Measurements from ENCODE around the gene GPS1.

GPS1 gene

DNA sequence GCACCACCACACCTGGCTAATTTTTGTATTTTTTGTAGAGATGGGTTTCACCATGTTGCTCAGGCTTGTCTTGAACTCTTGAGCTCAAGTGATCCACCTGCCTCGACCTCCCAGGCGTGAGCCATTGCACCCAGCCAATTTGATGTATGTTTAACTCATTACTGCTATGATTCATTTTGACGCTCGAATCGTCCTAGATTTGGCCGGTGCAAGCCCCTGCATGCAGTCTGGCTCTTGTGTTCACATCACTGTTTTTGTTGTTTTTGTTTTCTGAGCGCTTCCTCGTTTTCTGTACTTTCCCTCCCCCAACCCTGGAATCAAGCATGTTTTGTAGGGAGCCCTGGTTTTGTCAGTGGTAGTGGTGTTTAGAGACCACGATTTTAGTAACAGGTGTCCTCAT lies 21.7 kb downstream of the GPS1 start:
- TF ChIP-seq MYC (IDR thresholded peaks at IDR 0.05; ENCODE audit: low read depth, low read length): no peak
- TF ChIP-seq CTCF (IDR thresholded peaks at IDR 0.05; ENCODE audit: low read depth, low read length): no peak
- TF ChIP-seq POLR2A (IDR thresholded peaks at IDR 0.05; ENCODE audit: extremely low read depth, insufficient read length): no peak
- no peak for TF ChIP-seq MAX (IDR thresholded peaks at IDR 0.05; ENCODE audit: low read depth, low read length)
- no peak for DNase-seq (ENCODE audit: low read depth)
- no peak overlapping the region for H3K4me3 ChIP-seq (ENCODE audit: low read depth, low read length)

GRCh38 chr17:82076018-82076784 lies 24.5 kb downstream of the GPS1 start:
- no peak for DNase-seq (ENCODE audit: low read depth)
- TF ChIP-seq MYC (IDR thresholded peaks at IDR 0.05; ENCODE audit: low read depth, low read length) (no peak), MAX (IDR thresholded peaks at IDR 0.05; ENCODE audit: low read depth, low read length) (no peak), CTCF (IDR thresholded peaks at IDR 0.05; ENCODE audit: low read depth, low read length) (no peak), POLR2A (IDR thresholded peaks at IDR 0.05; ENCODE audit: extremely low read depth, insufficient read length) (no peak)
- no peak overlapping the region for H3K4me3 ChIP-seq (ENCODE audit: low read depth, low read length)

- DNase-seq (ENCODE audit: low read depth): no peak
- no peak overlapping the region for H3K4me3 ChIP-seq (ENCODE audit: low read depth, low read length)
- TF ChIP-seq POLR2A (IDR thresholded peaks at IDR 0.05; ENCODE audit: extremely low read depth, insufficient read length) (no peak), CTCF (IDR thresholded peaks at IDR 0.05; ENCODE audit: low read depth, low read length) (no peak), MYC (IDR thresholded peaks at IDR 0.05; ENCODE audit: low read depth, low read length) (no peak), MAX (IDR thresholded peaks at IDR 0.05; ENCODE audit: low read depth, low read length) (no peak)
Measured at GRCh38 chr17:82076785-82077591, 25.3 kb downstream of the GPS1 start.

DNA sequence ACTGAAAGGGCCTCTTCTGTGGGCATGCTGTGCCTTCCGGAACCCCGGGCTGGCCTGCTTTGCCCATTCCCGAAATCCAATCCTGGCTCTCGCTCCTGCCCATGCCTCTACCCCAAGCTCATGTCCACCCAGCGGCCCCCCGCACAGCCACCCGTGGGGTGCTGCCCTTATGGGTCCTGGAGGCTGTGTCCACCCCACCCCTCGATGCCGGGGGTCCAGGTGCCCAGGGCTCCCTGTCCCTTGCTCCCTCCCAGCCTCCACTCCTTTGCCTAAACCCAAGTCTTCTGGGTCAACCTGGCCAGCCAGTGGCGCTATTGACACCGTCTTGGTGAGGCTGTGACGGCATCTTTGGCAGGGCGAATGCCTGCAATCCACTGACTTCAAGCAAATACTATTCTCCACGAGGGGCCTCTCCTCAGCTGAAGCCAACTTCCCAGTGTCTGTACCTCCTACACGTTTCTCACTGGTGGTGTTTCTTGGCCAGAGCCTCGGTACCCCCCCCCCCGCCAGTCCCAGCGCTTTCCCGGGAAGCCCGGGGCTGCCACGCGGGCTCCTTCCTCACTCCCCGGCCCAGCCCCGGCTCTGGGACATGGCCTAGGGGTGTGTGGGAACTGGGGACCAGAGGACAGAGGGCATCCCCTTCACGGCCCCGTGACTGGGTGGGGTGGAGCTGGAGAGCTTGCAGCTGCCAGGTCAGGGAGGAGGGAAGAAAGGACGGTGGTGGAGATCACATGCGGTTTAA lies 26.1 kb downstream of the GPS1 start:
- DNase-seq (ENCODE audit: low read depth): no peak
- no peak overlapping the region for H3K4me3 ChIP-seq (ENCODE audit: low read depth, low read length)
- no peak for TF ChIP-seq MAX (IDR thresholded peaks at IDR 0.05; ENCODE audit: low read depth, low read length)
- TF ChIP-seq POLR2A (IDR thresholded peaks at IDR 0.05; ENCODE audit: extremely low read depth, insufficient read length): no peak
- TF ChIP-seq CTCF (IDR thresholded peaks at IDR 0.05; ENCODE audit: low read depth, low read length): no peak

DNA sequence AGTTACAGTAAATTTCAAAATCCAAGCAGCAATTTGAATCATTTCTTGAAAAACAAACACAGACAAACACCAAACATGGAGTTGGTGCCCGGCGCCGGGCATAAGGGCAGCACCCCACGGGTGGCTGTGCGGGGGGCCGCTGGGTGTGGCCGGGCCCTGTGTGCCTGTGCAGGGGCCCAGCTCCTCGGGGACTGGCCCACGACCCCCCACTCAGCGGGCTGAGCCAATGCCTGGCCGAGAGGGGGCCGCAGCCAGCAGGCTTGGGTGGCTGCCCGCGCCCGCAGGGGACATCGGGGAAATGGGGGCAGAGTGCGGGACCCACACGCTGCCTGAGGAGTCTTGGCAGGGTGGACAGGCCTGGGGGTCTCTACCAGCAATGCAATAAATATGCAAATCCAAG lies 26.7 kb downstream of the GPS1 start:
- no peak overlapping the region for H3K4me3 ChIP-seq (ENCODE audit: low read depth, low read length)
- no peak for DNase-seq (ENCODE audit: low read depth)
- TF ChIP-seq POLR2A (IDR thresholded peaks at IDR 0.05; ENCODE audit: extremely low read depth, insufficient read length): no peak
- no peak for TF ChIP-seq MAX (IDR thresholded peaks at IDR 0.05; ENCODE audit: low read depth, low read length)
- TF ChIP-seq MYC (IDR thresholded peaks at IDR 0.05; ENCODE audit: low read depth, low read length): no peak
- TF ChIP-seq CTCF (IDR thresholded peaks at IDR 0.05; ENCODE audit: low read depth, low read length): no peak
